Superior temporal gyrus (tissue), 1 donor: ENCODE measurements around the gene LY86.

Experiments used
- DNase-seq: peaks from one replicate; pipeline ENCODE4 v3.0.0-alpha.2; 2016; ENCODE audit errors: extremely low spot score

Gene LY86

DNA sequence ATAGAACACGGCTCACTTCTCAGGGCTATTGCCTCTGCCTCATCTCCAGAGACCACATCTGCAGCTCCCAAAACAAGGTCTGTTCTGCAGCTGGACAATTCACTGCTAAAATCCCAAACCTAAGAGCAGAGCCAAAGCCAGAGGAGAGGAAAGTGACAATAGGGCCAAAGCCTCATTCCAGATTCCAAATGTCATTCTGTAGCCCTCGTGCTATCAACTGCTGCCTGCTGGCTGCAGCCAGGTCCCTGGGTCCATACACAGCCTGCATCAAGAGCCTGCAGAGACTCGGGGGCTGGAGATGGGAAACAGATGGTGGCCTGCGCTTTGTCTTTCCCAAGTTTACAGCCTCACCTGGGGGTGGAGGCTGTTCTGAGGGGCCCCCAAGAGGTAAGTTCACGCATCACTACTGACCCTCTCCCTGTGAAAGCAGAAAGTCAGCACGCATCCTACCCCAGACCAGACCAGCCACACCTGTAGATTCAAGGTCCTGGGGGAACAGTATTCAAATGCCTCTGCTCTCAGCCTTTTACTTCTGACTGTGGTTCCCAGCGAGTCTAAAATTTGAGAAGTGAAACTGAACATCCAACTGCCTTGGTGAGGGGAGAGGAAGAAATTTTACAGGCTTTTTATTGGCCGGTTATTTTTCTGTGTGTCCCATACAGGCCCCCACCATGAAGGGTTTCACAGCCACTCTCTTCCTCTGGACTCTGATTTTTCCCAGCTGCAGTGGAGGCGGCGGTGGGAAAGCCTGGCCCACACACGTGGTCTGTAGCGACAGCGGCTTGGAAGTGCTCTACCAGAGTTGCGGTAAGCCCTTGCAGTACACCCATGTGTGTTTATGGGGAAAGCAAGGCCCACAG, at the start of gene LY86:
TSS of gene LY86 (plus strand) at position 657 of the 860 bp plus-strand sequence. CDS start at position 672, 15 bp downstream.
- DNase-seq: peak; percentile 55

DNA sequence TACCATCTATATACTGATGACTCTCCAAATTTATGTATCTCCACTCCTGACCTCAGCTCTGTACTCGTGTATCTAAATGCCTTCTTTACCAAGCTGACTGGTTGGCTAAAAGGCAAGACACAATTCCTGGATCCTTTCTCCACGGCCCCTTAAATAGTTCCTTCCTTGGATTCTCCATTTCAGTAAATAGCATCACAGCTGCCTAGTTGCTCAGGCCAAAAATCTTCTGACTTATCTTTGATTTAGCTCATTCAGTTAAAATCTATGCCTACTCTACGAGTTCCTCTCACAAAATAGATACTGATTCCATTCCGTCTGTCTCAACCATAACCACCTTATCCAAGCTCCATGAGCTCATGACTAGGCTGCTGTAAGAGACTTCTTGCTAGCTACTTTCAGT, 49.5 kb upstream of the LY86 start:
- no peak for DNase-seq

DNA sequence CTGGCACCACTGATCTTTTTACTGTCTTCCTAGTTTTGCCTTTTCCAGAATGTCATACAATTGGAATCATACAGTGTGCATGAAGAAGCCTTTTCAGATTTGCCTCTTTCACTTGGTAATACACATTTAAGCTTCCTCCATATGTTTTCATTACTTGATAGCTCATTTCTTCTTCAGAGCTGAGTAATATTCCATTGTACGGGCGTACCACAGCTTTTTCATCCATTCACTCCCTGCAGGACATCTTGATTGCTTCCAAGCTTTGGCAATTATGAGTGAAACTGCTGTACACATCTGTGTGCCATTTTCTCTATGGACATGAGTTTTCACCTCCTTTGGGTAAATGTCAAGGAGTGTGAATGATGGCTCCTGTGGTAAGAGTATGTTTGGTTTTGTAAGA, 46.2 kb upstream of the LY86 start:
- no peak for DNase-seq

DNA sequence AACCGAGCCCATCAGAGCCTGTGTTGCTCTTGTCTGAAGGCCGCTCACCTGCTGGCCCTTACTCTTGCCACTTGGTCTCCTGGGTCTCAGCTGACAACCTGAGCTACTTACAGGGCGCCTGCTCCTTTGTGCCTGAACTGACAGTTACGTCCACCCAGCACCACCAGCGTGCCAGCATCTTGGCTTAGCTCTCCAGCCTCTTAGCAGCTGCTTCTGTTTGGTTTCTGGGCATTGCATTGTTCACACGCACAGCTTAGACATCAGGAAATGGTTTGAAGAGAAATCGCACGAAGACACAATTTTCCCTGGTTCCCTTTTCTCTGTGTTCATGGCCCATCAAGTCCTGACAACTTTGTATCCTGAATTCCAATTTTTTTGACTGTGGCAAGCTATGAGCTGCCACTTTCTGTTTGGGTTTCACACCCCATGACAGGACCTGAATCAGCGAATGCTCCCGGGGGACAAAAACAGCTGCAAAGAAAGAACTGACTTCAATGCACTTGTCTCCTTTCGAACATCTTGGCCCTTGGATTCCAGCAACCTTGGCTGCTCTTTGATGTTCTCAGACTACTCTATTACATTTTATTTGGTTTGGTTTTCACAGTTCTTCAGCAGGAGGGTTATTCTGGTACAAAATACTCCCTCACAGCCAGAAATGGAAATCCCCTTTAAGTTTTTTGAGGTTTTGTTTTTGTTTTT, 45.2 kb upstream of the LY86 start:
- DNase-seq: no peak

DNA sequence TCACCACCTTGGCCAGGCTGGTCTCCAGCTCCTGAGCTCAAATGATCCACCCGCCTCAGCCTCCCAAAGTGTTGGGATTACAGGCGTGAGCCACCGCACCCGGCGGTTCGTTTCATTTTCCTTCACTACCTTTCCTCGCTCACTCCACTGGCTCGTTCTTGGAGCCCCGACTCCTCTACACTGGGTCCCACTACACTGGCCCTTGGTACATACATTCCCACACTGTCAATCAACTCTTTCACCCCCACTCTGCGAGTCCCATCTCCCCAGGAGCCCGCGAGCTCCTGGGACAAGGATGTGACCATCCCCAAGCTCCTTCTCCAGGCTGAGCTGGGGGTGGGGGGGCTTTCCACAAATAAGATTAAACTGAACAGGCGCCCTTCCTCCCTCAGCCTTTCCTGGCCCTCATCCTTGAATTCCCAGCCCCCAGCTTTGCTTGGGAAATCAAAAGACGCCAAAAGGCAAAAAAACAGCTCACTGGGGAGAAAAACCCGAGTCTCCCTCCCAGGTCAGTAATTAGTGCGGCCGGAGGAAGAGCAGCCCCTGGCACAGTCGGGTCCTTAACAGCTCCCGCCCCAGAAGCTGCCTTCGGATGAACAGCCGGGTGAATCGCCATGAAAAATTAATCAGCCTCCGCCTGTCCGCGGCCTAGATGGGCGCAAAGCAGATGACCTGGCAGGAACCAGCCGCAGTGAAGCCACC, 42.8 kb upstream of the LY86 start:
- no peak for DNase-seq

DNA sequence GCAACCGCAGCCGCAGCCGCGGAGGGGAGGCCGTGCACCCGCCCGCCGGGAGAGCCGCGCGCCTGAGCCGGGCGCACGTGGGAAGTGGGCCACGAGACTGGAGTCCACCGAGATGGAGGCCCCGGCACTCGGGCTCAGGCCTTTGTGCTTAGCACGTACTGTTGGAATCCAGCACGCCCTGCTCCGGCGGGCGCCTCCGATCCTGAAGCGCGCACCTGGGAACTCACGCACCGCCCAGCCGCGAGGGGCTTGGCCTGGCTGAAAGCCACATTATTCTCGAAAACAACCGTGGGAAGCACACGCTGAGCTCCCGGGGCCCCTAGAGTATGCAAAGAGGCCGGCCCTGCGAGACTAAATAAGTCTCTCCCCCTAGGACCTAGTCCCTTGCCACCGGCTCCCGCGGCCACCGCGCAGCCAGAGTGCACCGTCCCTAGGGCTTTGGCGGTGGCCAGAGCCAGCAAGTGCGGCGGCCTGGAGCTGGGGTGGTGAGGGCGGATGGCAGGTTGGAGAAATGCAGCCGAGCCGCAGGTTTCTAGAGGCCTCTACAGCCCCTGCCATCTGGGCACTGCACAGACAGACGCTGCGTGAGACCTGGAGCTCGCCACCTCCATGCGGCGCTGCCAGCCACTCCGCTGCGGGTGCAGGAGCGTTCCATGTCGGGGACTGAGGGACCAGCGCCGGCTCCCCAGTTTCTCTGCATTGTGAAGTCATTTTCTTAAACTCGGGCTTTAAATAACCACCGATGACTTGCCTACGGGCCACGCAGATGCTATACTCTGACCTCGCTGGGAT, 42.0 kb upstream of the LY86 start:
- no peak for DNase-seq

DNA sequence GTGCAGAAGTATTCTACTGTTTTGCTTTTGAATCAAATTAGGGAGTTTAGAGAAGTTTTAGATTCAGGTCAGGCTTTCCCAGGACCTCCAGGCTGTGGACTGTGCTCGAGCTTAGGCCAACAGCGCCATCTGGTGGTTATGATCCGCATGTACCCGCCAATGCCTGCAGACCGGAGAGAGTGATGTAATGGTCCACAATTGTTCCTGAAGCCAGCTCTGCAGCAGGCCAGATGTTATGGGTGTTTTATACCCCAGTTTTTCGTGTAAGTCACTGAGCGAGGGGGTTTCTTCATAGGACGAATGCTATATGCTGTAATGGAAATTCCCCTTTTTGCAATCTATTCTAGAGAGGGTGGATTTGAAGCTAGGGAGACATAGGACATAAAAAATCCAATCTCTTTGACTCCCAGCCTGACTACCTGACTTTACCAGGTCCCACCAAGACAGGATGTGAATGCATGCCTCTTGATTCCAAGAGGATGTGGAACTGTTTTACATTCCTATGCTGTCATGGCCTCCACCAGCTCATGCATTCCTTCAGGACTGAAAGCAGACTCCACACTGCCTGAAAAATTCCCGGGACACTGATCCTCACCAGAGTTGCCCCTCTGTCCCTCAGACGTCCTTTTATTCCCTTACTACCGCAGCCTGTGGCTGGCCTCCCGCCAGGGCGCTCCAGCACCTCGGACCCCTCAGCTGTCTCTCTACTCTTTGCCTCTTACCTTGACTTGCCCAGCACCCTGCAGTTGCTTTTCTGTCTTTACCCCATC, 41.2 kb upstream of the LY86 start:
- peak; percentile 97 for DNase-seq

DNA sequence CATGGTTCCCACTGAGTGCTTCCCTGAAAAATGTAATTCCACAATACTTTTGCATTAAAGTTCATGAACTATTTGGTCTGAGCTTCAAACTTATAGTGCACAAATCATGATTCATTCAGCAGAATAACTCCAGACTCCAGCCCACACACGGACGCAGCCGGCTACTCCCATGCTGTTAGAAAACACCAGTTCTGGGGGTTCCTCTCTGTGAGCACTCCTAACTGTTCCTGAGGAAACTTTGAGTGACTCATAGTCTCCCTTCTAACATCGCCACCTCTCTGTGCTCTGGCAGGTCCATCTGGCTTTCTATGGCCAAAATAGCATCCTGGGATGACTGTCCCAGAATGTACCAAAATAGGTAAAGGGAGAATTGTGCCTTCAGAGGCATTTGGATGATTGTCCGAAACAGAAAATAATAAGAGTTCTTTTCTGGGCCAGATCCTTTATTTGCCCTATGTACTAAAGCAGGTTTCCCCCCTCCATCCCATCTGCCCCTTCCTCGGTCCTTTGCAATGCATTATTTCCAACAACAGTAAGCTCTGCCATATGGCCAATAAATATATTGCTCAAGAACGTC, 32.3 kb upstream of the LY86 start:
- peak; percentile 74 for DNase-seq

DNA sequence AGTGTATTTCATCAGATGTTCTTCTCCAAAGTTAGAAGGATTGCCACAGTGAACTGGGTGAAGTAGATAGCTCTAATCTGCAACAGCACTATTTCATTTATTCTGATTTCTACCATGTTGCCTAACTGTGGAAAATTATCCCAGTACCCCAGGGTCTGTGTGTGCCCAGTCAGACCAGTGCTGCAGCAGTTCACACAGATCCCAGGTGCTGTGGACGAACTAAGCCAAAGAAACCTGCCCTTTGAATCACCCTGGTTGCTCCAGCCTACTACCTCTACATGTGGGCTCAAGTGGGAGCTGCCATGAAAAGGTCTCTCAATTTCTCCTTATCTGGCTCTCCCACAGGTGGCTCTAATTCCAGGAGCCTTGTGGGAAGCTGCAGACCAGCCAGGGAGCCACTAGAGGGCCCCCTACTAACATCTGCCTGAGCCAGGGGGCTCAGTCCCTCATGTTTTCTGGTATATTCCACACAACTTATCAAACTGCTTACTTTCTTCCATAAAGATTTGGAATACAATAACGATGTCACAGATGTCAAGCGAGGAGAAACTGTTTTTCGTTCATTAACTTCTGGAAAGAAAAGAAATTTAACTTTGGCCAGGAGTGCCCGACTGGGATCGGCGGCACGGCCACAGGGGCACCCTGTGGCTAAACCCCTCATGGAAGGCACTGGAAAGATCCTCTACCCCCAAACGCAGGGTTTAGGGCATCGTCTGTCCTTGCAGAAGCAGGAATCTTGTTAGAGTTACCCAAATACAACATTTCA, 31.6 kb upstream of the LY86 start:
- DNase-seq: no peak

DNA sequence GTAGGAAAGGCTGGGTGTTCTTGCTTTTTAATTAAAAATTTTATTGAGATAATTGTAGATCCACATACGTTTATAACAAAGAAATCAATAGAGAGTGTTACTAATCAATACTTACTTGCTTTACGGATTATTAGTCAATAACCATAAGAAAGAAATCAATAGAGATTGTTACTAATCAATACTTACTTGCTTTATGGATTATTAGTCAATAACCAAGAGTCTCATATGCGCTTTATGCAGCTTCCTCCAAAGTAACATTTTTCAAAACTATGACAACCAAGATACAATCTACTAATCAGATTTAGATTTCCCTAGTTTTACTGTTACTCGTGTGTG, 31.0 kb upstream of the LY86 start:
- DNase-seq: no peak

DNA sequence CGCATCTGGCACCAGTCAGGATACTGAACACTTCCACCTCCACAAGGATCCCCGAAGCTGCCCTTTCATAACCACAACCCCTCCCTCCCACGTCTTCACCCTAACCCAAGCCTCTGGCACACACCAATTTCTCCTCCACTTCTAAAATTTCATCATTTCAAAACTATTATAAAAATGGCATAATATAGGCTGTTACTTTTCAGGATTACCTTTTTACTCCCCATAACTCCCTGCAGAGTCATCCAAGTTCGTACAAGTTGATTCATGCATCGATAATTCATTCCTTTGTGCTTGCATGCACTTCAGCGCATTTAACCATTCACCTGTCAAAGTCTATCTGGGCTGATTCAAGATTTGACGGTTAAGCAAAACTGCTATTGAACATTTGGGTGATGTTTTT, 30.6 kb upstream of the LY86 start:
- DNase-seq: no peak

DNA sequence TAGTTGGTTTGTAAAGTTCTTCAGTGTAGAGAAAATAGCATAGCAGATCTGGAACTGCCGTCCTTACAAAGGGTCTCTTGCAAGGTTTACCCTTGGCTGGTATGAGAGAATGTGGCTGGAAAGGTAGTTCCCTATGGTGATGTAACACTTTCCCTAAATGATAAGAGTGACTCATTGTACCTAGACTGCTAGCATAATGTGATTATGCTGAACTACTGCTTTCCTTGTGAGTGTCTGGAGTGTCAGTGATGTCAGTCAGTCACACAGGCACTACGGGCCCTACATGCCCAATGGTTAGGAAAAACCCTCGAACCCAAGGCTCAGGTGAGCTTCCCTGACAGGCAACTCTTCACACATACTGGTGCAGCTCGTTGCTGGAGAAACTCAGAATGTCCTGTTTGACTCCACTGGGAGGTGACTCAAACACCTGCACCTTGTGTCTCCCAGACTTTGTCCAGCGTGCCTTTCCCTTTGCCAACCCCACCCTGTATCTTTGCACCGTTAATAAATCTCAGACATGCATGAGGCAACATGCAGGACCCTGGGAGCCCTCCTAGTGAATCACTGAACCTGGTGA, 28.4 kb upstream of the LY86 start:
- DNase-seq: no peak

DNA sequence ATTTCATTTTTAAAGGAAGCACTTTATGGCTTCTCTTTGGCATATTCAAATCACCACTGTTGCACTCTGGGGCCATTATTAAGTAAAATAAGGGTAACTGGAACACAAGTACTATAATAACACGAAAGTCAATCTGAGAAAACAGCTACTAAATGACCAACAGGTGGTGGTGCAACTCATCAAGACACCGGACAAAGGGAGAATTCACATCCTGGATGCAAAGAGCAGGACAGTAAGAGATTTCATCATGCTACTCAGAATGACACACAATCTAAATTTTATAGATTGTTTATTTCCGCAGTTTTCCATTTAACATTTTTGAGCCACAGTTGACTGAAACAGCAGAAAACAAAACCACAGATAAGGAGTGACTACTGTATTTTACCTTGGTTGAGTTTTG, 27.6 kb upstream of the LY86 start:
- DNase-seq: no peak

DNA sequence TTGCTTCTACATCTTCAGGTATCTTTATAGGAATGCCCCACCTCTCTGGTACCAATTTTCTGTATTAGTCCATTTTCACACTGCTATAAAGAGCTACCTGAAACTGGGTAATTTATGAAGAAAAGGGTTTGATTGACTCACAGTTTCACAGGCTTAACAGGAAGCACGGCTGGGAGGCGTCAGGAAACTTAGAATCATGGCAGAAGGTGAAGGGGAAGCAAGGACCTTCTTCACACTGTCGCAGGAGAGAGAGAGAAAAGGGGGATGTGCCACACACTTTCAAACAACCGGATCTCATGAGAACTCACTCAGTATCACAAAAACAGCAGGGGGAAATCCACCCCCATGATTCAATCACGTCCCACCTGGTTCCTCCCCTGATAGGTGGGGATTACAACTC, 24.4 kb upstream of the LY86 start:
- DNase-seq: no peak

DNA sequence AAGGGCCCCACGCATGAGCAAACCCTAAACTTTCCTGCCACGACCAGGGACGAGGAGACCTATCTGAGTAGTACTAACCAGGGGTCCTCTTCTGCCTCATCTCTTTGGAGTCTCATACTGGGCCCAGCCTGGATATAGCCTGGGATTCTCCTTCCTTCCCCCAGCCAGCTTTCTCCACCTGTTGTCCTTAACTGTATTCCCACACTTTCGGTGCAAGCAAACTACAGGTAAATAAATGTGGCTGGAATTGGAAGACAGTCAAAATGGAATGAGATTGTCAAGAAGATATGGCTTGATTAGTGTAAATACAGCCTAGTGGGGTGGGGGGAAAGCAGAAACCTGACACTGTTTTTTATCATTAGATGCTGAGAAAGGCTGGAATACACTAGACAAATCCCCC, 23.5 kb upstream of the LY86 start:
- DNase-seq: no peak

DNA sequence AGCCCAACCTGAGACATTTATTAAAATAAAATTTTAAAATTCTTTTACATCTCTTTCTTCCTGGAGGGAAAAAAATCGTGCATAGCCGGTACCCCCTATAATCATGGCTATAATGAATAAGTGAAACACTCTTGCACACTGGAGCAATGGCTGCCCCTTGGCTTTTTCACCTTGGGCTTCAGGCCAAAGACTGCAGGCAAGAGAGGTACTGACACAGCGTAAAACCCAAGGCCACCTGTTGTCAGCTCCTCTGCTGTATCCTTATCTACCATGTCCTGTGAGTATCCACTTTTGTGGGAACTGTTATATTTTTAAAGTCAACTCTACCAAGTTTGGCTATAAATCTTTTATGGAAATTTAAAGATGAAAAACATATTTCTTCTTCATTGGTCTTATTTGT, 23.0 kb upstream of the LY86 start:
- no peak for DNase-seq

DNA sequence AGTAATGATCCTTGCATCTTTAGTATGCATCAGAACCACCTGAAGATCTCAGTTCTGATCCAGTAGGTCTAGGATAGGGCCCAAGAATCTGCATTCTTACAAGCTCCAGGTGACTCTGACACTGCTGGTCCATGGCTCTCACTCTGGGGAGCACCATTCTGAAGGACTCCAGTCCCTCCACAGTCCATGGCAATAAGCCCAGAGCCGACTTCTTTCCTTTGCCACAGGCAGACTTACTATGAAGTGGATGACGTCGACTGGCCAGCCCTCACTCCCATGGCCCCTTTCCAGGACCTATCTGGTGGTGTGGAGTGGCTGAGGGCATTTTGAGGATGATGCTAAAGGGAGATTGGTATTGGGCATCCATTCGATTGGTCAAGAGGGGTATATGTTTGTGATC, 21.8 kb upstream of the LY86 start:
- no peak for DNase-seq

DNA sequence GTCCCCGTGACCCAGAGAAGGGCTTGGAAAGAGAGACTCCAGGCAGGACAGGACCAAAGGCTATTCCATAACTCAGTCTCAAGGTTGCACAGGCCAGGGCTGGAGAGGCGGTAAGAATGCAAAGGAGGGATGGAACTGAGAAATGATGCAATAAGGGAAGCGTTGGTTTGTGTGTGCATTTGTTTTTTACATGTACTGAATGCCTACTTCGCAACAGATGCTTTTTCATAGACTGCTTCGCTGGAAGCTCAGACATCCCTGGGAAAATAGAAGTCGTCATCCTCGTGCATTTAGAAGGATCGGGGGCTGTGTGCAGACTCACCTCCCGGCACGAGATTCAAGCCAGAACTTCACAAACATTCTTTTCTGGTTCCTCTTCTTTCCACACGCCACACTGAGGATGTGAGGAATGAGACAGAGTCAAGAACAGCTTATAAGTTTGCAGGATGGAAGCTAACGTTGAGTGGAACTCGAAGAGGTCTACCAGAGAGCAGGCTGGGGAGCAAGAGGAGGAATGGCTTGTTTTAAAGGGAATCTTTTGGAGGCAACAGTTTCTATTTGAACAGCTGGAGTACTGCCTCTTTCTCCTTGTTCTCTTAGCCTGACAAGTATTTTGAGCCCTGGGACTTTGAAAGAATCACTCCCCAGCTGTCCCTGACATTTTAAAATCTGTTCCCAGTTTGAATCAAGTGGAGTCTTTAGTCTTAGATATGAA, 19.3 kb upstream of the LY86 start:
- DNase-seq: no peak

DNA sequence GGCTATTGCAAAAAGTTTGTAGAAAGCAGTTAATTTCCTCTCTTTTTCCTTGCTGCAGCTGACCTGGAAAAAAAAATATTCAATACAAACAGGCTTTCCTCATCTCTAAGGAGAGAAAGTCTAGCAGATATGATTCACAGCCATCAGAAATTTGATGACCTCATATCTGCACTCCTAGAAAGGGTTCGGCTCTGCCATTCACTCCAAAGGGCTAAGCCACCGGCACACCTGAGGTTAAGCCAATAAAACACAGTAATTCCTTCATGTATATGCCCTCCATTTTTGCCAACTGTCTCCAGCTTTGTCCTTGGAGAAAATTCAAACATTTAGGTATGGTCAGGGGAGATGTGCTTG, 18.7 kb upstream of the LY86 start:
- DNase-seq: no peak
